K562 (cell line): Measurements from ENCODE around the gene CXCL6. TPM values are rescaled to one million over a fixed set of nuclear protein-coding genes. Genes with fewer than 3 reads are reported as not detected.

Experiments
- CHD2 ChIP-seq: IDR thresholded peaks from 2 replicates; pipeline ENCODE4 v1.6.1; 2011; ENCODE audit warnings: low read depth, low read length
- HDGF ChIP-seq: fragments of 450-650 bp; IDR thresholded peaks from 2 replicates; pipeline ENCODE4 v1.6.1; 2016
- JUND ChIP-seq, 2 experiments: IDR thresholded peaks; 2 replicates in 1 of 2; 3 replicates in 1 of 2; pipeline ENCODE4 v1.6.1; 2011; ENCODE audit warnings: borderline replicate concordance in 2 of 2, low read depth in 2 of 2, low read length in 2 of 2, improper control_type of control experiment in 1 of 2, missing biosample characterization in 1 of 2, missing genetic modification characterization in 1 of 2, missing genetic modification reagents in 1 of 2
- polyA plus RNA-seq, 8 experiments: library from polyadenylated mRNA; depleted of rRNA in 4 of 8; stranded (reverse) in 5 of 8; unstranded in 3 of 8; fragments of >200 nt; fragmentation: Nextera tagmentation in 2 of 8; fragmentation: Illumina TruSeq in 1 of 8; extraction: Ambion mirVana in 2 of 8; extraction: Trizol in 1 of 8; gene quantifications; 2 replicates each; pipeline versions ENCODE4 v1.2.1 to v1.2.3, GENCODE V29; 2011 to 2014; ENCODE audit warnings: inconsistent platforms in 1 of 8, missing spikeins in 1 of 8
- total RNA-seq, 7 experiments: library from RNA; depleted of rRNA in 6 of 7; stranded (reverse); fragments of >200 nt in 6 of 7; fragmentation: Illumina TruSeq in 2 of 7; extraction: Trizol in 2 of 7; gene quantifications; 2 replicates each; pipeline versions ENCODE4 v1.2.1 to v1.2.3, GENCODE V29; 2011 to 2021; ENCODE audit warnings: low replicate concordance in 1 of 7
- TF ChIP-seq, protein P1 (sequence below), 2 experiments: fragments of 450-650 bp; formaldehyde crosslinking in 1 of 2; IDR thresholded peaks; 2 replicates each; pipeline versions ENCODE4 v1.4.0 to v1.6.1; 2014 to 2020; ENCODE audit warnings: mild to moderate bottlenecking in 2 of 2, borderline replicate concordance in 1 of 2, low read depth in 1 of 2
- TF ChIP-seq, protein P2 (sequence below): sonication (generic); formaldehyde crosslinking; IDR thresholded peaks from 2 replicates; pipeline ENCODE4 v1.8.0; 2022; ENCODE audit warnings: mild to moderate bottlenecking, missing genetic modification reagents
- TF ChIP-seq, protein P3 (sequence below): fragments of 250-450 bp; sonication (Bioruptor Pico); IDR thresholded peaks from 2 replicates; pipeline ENCODE4 v1.5.0; 2020; ENCODE audit warnings: mild to moderate bottlenecking
- TF ChIP-seq, protein P4 (sequence below): fragments of 450-650 bp; IDR thresholded peaks from 2 replicates; pipeline ENCODE4 v1.7.1; 2018; ENCODE audit warnings: mild to moderate bottlenecking, low read depth; ENCODE audit not compliant: partially characterized antibody

CXCL6 gene
- total and polyA plus RNA-seq, 9 of the 15 experiments (the other 6 are each of a cell fraction or from before 2014, with no cell fraction given), result not detected

DNA sequence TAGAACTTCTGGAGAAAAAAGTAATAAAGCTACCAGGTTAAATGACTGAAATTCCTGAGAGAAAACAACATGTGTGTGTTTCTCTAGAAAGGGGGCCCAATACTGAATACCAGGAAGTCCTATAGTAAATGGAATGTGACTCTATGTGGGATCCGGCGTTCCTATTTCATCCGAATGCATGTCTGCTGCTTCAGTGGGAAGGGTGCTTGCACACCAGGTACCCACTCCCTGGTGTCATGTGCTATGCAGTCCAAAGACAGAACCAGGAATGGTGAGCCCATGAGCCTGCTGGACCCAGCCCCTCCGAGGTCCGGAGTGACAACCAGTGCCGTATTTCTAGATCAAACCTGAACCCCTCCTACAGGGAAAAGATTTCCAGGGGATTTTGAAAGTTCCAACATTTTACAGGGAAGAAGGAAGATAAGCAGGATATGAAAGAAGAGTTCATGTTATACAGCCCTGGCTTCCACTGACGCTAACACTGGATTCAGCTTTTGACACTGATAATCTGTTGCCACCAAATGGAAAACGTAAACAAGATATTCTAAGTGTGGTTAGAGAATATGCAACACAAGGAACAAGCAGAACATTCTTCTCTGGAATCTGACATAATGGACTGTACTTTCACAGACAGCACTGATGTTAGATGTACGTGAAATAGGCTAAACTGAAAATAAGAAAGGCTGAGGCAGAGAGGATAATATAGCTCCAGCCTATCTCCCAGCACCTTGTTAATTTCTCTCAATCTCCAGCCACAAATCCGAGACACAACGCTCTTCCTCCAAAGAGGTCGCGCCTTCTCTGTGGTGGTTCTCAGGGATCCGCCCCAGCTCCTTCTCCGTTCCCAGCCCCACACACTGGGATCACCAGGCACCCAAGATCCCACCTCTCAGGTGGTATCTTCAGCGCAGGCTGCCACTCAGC lies 32.0 kb downstream of the CXCL6 start (continued):
- TF ChIP-seq, protein P1, sequence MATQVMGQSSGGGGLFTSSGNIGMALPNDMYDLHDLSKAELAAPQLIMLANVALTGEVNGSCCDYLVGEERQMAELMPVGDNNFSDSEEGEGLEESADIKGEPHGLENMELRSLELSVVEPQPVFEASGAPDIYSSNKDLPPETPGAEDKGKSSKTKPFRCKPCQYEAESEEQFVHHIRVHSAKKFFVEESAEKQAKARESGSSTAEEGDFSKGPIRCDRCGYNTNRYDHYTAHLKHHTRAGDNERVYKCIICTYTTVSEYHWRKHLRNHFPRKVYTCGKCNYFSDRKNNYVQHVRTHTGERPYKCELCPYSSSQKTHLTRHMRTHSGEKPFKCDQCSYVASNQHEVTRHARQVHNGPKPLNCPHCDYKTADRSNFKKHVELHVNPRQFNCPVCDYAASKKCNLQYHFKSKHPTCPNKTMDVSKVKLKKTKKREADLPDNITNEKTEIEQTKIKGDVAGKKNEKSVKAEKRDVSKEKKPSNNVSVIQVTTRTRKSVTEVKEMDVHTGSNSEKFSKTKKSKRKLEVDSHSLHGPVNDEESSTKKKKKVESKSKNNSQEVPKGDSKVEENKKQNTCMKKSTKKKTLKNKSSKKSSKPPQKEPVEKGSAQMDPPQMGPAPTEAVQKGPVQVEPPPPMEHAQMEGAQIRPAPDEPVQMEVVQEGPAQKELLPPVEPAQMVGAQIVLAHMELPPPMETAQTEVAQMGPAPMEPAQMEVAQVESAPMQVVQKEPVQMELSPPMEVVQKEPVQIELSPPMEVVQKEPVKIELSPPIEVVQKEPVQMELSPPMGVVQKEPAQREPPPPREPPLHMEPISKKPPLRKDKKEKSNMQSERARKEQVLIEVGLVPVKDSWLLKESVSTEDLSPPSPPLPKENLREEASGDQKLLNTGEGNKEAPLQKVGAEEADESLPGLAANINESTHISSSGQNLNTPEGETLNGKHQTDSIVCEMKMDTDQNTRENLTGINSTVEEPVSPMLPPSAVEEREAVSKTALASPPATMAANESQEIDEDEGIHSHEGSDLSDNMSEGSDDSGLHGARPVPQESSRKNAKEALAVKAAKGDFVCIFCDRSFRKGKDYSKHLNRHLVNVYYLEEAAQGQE (IDR thresholded peaks at IDR 0.05; ENCODE audit: borderline replicate concordance), result 0 out of 2 replicates have a peak, but pooled peaks have one; percentile 3
- TF ChIP-seq, protein P1 (CRISPR knock-in tag; IDR thresholded peaks at IDR 0.05; ENCODE audit: low read depth), result no peak
- TF ChIP-seq, protein P2, sequence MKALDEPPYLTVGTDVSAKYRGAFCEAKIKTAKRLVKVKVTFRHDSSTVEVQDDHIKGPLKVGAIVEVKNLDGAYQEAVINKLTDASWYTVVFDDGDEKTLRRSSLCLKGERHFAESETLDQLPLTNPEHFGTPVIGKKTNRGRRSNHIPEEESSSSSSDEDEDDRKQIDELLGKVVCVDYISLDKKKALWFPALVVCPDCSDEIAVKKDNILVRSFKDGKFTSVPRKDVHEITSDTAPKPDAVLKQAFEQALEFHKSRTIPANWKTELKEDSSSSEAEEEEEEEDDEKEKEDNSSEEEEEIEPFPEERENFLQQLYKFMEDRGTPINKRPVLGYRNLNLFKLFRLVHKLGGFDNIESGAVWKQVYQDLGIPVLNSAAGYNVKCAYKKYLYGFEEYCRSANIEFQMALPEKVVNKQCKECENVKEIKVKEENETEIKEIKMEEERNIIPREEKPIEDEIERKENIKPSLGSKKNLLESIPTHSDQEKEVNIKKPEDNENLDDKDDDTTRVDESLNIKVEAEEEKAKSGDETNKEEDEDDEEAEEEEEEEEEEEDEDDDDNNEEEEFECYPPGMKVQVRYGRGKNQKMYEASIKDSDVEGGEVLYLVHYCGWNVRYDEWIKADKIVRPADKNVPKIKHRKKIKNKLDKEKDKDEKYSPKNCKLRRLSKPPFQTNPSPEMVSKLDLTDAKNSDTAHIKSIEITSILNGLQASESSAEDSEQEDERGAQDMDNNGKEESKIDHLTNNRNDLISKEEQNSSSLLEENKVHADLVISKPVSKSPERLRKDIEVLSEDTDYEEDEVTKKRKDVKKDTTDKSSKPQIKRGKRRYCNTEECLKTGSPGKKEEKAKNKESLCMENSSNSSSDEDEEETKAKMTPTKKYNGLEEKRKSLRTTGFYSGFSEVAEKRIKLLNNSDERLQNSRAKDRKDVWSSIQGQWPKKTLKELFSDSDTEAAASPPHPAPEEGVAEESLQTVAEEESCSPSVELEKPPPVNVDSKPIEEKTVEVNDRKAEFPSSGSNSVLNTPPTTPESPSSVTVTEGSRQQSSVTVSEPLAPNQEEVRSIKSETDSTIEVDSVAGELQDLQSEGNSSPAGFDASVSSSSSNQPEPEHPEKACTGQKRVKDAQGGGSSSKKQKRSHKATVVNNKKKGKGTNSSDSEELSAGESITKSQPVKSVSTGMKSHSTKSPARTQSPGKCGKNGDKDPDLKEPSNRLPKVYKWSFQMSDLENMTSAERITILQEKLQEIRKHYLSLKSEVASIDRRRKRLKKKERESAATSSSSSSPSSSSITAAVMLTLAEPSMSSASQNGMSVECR (CRISPR knock-in tag), result 0 out of 2 replicates have a peak, but pooled peaks have one; percentile 8
- TF ChIP-seq, protein P3, sequence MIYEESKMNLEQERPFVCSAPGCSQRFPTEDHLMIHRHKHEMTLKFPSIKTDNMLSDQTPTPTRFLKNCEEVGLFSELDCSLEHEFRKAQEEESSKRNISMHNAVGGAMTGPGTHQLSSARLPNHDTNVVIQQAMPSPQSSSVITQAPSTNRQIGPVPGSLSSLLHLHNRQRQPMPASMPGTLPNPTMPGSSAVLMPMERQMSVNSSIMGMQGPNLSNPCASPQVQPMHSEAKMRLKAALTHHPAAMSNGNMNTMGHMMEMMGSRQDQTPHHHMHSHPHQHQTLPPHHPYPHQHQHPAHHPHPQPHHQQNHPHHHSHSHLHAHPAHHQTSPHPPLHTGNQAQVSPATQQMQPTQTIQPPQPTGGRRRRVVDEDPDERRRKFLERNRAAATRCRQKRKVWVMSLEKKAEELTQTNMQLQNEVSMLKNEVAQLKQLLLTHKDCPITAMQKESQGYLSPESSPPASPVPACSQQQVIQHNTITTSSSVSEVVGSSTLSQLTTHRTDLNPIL (CRISPR knock-in tag), result no peak
- TF ChIP-seq CHD2, result no peak
- no peak for TF ChIP-seq JUND (IDR thresholded peaks at IDR 0.05; ENCODE audit: borderline replicate concordance, low read depth, low read length)
- no peak for TF ChIP-seq JUND (tag; IDR thresholded peaks at IDR 0.05; ENCODE audit: borderline replicate concordance, low read depth, low read length)
- TF ChIP-seq, protein P4, sequence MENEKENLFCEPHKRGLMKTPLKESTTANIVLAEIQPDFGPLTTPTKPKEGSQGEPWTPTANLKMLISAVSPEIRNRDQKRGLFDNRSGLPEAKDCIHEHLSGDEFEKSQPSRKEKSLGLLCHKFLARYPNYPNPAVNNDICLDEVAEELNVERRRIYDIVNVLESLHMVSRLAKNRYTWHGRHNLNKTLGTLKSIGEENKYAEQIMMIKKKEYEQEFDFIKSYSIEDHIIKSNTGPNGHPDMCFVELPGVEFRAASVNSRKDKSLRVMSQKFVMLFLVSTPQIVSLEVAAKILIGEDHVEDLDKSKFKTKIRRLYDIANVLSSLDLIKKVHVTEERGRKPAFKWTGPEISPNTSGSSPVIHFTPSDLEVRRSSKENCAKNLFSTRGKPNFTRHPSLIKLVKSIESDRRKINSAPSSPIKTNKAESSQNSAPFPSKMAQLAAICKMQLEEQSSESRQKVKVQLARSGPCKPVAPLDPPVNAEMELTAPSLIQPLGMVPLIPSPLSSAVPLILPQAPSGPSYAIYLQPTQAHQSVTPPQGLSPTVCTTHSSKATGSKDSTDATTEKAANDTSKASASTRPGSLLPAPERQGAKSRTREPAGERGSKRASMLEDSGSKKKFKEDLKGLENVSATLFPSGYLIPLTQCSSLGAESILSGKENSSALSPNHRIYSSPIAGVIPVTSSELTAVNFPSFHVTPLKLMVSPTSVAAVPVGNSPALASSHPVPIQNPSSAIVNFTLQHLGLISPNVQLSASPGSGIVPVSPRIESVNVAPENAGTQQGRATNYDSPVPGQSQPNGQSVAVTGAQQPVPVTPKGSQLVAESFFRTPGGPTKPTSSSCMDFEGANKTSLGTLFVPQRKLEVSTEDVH, result no peak
- TF ChIP-seq HDGF, result 0 out of 2 replicates have a peak, but pooled peaks have one; percentile 19
- TF ChIP-seq, all 486 proteins: peak for 11
